Umbilical cord (tissue), 2 donors: Measurements from ENCODE around the gene NONO. TPM values are rescaled to one million over a fixed set of nuclear protein-coding genes. Genes with fewer than 3 reads are reported as not detected.
A peak's percentile ranks its signal among the peaks of the same experiment; 100 is the strongest.
"Not testable (repeated sequence)": the region's sequence is repeated elsewhere in the genome, so short reads cannot be mapped to it uniquely, and the experiment has no call there.

ENCODE experiments used
- DNase-seq: peaks from one replicate; pipeline ENCODE4 v3.0.0-alpha.2; 2015; ENCODE audit warnings: low spot score
- total RNA-seq: library from RNA; depleted of rRNA; stranded (reverse); fragments of >200 nt; gene quantifications from one replicate; pipeline ENCODE4 v1.2.3, GENCODE V29; 2014; ENCODE audit warnings: low replicate concordance; ENCODE audit not compliant: insufficient read depth

The NONO gene, protein sequence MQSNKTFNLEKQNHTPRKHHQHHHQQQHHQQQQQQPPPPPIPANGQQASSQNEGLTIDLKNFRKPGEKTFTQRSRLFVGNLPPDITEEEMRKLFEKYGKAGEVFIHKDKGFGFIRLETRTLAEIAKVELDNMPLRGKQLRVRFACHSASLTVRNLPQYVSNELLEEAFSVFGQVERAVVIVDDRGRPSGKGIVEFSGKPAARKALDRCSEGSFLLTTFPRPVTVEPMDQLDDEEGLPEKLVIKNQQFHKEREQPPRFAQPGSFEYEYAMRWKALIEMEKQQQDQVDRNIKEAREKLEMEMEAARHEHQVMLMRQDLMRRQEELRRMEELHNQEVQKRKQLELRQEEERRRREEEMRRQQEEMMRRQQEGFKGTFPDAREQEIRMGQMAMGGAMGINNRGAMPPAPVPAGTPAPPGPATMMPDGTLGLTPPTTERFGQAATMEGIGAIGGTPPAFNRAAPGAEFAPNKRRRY
- 245 TPM for total RNA-seq

GRCh38 chrX:71283403-71284143 lies at the start of gene NONO:
TSS of gene NONO (plus strand) at chrX:71283635. CDS start at chrX:71290638, 7,003 bp downstream.
- DNase-seq, result peak; percentile 98

DNA sequence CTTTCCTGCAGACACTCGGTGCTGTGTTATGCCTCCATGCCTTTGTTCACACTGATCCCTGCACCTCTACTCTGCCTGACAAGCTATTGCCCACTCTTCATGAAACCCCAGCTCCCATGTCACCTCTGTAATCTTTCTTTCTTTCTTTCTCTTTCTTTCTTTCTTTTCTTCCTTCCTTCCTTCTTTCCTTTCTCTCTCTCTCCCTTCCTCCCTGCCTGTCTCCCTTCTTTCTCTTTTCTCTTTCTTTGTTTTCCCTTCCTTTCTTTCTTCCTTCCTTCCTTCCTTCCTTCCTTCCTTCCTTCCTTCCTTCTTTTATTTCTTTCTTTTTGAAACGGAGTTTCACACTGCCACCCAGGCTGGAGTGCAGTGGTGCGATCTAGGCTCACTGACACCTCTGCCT lies 48.0 kb upstream of the NONO start:
- no peak for DNase-seq

- DNase-seq, result no peak
Observed at GRCh38 chrX:71236836-71237235, 46.6 kb upstream of the NONO start.

DNA sequence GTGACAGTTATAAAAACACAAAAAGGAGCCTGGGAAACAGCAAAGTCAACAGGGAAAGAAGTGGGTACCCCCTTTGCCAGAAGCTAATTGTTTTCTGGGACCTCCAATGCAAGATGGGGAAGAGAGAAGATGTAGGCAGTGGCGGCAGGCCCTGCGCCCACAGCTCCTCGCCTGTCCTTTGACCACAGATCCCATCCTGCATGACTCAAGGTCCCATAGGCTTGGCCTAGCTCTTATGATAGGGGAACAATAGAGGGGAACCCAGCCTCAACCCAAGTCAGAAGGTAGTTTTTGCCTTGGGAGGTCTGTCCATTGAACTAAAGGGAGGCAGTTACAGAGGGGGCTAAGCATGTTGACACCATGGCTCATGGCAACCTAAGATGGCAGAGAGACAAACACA lies 43.7 kb upstream of the NONO start:
- DNase-seq, result no peak

GRCh38 chrX:71241301-71241700 lies 42.1 kb upstream of the NONO start:
- no peak for DNase-seq

- DNase-seq, result no peak
Observed at GRCh38 chrX:71244359-71245128, 38.9 kb upstream of the NONO start.

- no peak for DNase-seq
Observed at GRCh38 chrX:71245159-71245558, 38.3 kb upstream of the NONO start.

DNA sequence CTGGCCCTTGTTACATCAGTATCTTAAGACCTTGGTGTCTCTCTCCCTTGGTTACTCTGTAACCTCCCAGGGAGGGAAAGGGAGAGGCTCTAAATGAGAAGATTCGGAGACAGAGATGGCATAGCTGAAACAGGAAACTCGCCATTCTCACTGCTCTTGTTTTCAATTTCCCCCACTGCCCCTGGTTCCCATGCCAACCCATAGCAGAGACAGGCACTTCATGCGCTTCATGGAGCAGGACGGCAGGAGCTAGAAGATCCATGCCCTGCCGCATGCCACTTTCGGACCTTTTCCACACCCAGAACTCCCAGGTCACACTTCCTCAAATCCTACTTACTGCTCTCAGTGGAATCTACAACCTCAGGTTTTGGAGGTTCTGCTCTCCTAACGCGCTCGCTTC lies 32.6 kb upstream of the NONO start:
- DNase-seq, result no peak

DNA sequence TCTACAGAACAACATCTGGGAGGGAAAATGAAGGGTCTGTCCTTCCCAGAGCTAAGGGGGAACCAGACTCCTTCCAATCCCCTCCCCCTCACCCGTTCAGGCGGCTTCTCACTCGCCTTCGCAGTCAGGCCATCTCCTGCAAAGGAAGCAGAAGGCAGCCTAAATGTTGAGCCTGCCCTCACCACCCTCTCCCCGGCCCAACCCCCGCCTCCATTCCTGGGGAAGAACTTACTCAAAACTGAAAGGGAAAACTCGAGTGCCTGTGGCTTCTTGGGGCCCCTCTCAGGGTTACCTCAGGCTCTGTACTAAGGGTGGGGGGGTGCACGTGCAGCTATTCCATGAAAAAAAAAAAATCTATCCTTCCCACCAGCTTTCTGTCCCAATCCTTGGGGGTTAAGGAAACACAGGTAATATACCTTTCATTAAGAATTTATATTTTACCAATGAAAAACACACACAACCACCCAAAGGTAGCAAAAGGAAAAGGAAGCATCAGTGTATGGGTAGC lies 31.9 kb upstream of the NONO start:
- no peak for DNase-seq

DNA sequence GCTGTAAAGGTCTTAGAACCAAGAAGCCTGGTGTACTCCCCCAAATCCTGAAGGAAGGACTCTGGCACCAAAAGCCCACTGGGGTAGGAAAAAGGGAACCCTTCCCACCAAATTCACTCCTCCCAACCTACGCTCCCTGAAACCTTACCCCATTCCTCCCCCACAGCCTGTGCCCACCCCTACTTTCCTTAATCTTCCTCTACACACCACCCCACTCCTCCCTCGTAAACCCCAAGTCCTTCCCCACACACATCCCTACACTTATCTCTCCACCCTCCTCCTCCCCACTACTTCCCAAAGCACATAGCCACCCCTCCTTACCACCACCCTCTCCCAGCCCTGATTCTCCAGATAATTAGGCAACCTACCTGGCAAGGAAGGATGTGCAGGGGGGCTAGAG lies 31.2 kb upstream of the NONO start:
- no peak for DNase-seq

DNA sequence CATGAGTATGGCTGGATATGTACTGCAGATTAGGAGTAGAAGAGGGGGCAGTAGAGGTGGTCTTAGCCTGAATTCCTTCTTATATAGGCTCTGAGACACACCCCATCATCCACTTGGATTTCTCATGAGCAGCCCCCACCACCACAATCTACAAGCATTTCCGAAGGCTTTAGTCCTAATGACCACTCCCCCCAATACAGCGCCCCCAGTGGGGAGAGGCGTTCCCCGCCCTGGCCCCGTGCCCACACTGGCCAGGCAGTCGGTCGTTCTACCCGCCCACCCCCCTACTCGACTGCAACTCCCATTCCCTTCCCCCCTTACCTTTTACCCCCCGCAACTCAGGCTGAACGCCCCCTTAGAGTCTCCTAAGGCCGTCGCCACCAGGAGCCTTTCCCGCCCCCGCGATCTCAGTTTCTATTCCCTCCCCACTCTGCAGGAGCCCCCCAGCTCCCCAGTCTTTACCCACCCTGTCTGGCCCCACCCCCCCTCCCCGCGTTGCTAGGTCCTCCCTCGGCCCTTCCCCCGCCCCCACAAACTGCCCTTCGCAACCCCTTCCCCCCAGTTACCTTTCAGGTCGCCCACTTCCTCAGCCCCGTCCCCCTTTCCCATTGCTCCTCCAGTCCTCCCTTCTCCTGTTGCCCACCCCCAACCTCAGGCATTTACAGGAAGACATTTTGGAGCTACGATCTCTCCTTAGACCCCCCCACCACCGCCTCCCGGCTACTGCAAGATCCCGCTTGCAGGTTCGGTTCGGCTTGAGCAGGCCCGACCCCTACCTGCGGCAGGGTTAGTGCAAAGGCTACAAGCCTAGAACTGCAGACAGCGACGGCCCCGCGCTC lies 30.0 kb upstream of the NONO start:
- peak; percentile 33 for DNase-seq

DNA sequence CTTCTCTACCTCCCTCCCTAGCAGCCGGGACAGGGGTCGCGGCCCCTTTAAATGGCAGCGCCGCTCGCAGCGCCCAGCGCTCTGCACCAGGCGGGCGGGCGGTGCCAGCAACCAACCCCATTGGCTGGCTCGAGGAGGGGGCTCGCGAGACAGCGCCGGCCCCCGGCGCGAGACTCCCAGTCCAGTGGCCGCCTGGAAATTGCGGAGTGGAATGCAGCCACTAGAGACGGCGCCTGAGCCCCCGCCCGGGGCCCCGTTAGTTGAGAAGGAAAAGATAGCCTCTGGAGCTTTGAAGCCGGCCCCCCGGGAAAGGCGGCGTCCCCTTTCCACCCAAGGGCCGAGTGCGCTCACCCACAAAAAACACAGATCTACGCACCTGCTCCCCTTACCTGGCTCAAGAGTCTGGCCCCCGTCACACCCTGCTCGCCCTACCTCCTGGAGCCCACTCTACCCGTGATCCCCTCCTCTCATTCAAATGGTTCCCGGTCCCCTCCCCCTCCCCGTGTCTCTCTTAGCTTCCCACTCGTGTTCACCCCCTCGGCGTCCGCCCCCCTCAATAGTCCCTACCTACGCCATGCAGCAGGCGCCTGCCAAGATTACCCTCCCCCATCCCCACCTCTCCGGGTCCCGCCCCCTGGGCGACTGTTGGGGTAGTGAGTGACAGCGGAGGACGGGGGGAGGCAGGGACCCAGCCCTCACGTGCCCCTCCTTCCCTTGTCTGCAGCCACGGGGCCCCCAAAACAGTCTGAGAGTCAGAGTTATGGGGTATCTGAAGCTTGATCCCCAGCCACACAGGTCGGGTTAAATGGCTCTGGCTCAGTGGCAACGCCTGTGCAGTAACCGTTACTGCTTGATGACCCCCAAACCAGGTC lies 29.1 kb upstream of the NONO start, which contains the start of gene ZMYM3:
ZMYM3 (minus strand) TSS at position 49 of the 872 bp plus-strand sequence. CDS start 885 bp downstream, outside the sequence.
- DNase-seq, result peak; percentile 91

DNA sequence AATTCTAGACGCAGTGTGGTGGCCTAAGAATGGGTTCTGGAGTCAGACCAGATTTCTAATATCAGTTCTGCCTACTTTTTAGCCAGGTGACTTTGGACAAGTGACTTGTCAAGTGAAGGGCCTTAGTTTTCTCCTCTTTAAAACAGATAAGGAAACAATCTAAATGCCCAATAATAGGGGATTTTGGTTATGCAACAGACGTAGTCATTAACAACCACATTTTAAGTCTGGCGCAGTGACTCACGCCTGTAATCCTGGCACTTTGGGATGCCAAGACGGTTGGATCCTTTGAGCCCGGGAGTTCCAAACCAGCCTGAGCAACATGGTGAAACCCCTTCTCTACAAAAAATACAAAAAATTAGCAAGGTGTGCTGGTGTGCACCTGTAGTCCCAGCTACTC lies 27.4 kb upstream of the NONO start:
- DNase-seq, result no peak

DNA sequence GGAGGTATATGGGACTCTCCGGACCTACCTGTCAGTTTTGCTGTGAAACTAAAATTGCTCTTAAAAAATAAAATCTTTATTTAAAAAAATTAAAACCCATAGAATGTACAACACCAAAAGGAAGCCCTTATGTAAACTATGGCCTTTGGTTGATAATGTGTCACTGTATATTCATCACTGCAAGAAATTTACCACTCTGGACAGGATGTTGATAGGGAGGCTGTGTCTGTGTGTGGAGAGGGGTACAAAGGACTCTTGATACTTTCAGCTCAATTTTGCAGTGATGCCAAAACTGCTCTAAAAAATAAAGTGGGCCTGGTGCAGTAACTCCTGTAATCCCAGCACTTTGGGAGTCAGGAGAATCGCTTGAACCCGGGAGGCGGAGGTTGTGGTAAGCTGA lies 26.6 kb upstream of the NONO start:
- no peak for DNase-seq

GRCh38 chrX:71268624-71269023 lies 14.8 kb upstream of the NONO start:
- not testable (repeated sequence) for DNase-seq

DNA sequence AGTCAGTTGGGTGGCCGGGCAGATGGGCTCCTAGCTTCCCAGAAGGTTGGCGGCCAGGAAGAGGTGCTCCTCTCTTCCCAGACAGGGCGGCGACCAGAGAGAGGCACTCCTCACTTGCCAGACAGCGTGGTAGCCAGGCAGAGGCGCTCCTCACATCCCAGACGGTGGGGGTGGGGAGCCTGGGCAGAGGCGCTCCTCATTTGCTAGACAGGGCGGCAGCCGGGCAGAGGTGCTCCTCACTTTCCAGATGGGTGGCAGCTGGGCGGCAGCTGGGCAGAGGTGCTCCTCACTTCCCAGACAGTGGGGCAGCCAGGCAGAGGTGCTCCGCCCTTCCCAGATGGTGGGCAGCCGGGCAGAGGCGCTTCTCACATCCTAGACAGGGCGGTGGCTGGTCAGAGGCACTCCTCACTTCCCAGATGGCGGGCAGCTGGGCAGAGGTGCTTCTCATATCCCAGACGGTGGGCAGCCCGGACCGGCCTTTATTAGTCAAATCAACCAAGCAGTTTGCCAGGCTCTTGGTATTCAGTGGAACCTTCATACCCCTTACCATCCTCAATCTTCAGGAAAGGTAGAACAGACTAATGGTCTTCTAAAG lies 13.5 kb upstream of the NONO start:
- DNase-seq, result no peak

DNA sequence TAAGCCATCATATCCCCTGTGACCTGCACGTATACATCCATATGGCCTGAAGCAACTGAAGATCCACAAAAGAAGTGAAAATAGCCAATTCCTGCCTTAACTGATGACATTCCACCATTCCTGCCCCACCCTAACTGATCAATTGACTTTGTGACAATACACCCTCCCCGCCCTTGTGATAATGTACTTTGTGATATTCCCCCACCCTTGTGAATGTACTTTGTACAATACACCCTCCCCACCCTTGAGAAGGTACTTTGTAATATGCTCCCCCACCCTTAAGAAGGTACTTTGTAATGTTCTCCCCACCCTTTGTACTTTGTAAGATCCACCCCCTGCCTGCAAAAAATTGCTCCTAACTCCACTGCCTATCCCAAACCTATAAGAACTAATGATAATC lies 11.1 kb upstream of the NONO start:
- DNase-seq, result not testable (repeated sequence)

DNA sequence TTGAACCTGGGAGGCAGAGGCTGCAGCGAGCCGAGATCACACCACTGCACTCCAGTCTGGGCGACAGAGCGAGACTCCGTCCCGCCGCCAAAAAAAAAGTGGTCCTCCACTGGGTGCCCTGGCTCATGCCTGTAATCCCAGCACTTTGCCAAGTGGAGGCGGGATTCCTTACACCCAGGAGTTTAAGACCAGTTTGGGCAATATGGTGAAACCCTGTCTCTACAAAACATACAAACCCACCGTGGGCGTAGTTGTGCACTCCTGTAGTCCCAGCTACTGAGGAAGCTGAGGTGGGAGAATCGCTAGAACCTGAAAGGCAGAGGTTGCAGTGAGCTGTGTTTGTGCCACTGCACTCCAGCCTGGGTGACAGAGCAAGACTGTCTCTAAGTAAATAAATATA lies 2.1 kb upstream of the NONO start:
- not testable (repeated sequence) for DNase-seq
